ENCODE data around the gene TRPM3. TPM values are rescaled to one million over a fixed set of nuclear protein-coding genes. Genes with fewer than 3 reads are reported as not detected.

The TRPM3 gene
- polyA plus RNA-seq, 2 of the 4 experiments (the other 2 are of a cell fraction), result not detected

DNA sequence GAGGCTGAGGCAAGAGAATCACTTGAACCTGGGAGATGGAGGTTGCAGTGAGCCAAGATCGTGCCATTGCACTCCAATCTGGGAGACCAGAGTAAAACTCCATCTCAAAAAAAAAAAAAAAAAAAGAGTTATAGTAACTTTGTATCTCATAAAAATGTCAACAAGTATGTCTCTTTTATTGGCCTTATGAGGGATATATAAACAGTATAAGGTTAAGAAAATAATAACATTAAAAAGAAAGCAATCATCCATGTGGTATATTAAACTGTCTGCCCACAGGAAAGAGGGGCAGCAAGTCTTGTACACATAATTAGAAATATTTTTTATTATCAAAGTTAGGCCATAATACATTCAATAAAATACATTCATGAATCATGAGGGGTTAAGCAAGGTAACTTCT lies 447.6 kb downstream of the TRPM3 start:
- ChIA-PET POLR2A (no interaction called here), CTCF (interaction anchor here (0.7 kb wide), 1 partner anchor 16 kb away, joined by 4 read pairs; no protein-coding TSS in a partner anchor)
- no peak for DNase-seq (ENCODE audit: low read depth in 1 of 2, low spot score in 1 of 2)
- FAIRE-seq, result no peak
- Histone ChIP-seq H3K9me3 (no peaks in the 10 kb centered on the region), H3K27ac (no peak overlapping the region), H3K4me1 (no peaks in the 10 kb centered on the region), H3K4me2 (no peak overlapping the region), H3K4me3 (no peak overlapping the region)
- TF ChIP-seq KDM1A (IDR thresholded peaks at IDR 0.05; ENCODE audit: low read depth), result no peak
- TF ChIP-seq, protein P1, sequence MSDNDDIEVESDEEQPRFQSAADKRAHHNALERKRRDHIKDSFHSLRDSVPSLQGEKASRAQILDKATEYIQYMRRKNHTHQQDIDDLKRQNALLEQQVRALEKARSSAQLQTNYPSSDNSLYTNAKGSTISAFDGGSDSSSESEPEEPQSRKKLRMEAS (IDR thresholded peaks at IDR 0.05), result no peak
- TF ChIP-seq, protein P2, sequence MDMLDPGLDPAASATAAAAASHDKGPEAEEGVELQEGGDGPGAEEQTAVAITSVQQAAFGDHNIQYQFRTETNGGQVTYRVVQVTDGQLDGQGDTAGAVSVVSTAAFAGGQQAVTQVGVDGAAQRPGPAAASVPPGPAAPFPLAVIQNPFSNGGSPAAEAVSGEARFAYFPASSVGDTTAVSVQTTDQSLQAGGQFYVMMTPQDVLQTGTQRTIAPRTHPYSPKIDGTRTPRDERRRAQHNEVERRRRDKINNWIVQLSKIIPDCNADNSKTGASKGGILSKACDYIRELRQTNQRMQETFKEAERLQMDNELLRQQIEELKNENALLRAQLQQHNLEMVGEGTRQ (IDR thresholded peaks at IDR 0.05), result no peak
- WGBS (ENCODE audit: missing lambda C conversion rate), result 0% methylated on average over 1 of the region's 1 CpG
- ATAC-seq, result no peak

DNA sequence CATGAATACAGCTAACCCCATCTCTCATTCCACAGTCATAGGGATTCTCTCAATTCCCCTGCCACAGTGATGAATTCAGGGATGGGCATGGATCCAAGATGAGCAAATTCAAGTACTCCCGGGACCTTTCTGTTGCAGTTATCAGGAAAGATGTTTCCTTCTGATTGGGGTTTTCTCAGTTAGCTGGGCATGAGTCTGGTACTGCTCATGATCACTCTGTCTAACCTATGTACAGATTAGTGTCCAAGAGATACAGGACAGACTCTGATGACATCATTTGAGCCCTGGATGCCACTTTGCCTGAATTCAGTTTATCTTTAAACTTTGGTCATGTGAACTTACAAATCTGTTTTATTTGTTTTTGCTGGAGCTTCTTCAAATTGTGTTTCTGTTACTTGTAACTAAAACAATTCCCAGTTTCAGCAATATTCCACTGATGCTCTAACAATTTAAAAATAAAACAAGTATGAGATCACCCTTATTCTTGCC lies 449.2 kb downstream of the TRPM3 start:
- Histone ChIP-seq H3K9me3 (no peaks in the 10 kb centered on the region), H3K4me2 (no peak overlapping the region), H3K4me1 (no peaks in the 10 kb centered on the region), H3K27ac (no peak overlapping the region), H3K4me3 (no peak overlapping the region)
- TF ChIP-seq, protein P3, sequence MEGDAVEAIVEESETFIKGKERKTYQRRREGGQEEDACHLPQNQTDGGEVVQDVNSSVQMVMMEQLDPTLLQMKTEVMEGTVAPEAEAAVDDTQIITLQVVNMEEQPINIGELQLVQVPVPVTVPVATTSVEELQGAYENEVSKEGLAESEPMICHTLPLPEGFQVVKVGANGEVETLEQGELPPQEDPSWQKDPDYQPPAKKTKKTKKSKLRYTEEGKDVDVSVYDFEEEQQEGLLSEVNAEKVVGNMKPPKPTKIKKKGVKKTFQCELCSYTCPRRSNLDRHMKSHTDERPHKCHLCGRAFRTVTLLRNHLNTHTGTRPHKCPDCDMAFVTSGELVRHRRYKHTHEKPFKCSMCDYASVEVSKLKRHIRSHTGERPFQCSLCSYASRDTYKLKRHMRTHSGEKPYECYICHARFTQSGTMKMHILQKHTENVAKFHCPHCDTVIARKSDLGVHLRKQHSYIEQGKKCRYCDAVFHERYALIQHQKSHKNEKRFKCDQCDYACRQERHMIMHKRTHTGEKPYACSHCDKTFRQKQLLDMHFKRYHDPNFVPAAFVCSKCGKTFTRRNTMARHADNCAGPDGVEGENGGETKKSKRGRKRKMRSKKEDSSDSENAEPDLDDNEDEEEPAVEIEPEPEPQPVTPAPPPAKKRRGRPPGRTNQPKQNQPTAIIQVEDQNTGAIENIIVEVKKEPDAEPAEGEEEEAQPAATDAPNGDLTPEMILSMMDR (IDR thresholded peaks at IDR 0.05), result no peak
- no peak for TF ChIP-seq CHD2 (IDR thresholded peaks at IDR 0.05; ENCODE audit: low read length, partially characterized antibody)
- TF ChIP-seq HOXA7 (CRISPR knock-in tag; IDR thresholded peaks at IDR 0.05), result no peak
- TF ChIP-seq, protein P4, sequence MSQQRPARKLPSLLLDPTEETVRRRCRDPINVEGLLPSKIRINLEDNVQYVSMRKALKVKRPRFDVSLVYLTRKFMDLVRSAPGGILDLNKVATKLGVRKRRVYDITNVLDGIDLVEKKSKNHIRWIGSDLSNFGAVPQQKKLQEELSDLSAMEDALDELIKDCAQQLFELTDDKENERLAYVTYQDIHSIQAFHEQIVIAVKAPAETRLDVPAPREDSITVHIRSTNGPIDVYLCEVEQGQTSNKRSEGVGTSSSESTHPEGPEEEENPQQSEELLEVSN (IDR thresholded peaks at IDR 0.05; ENCODE audit: borderline replicate concordance, low read depth), result no peak
- no peak for TF ChIP-seq SREBF2 (IDR thresholded peaks at IDR 0.05)
- TF ChIP-seq RAD21 (conservative IDR thresholded peaks at IDR 0.05 in 1 of 2, IDR thresholded peaks at IDR 0.05 in 1 of 2), result no peak
- no peak for TF ChIP-seq NPAS2 (CRISPR knock-in tag; IDR thresholded peaks at IDR 0.05; ENCODE audit: borderline replicate concordance)
- TF ChIP-seq EHMT2 (IDR thresholded peaks at IDR 0.05; ENCODE audit: low read depth), result no peak
- DNase-seq (ENCODE audit: low read depth in 1 of 2, low spot score in 1 of 2) (no peak), FAIRE-seq (no peak), ATAC-seq (no peak)
- POLR2A ChIA-PET, result no interaction called here
- WGBS (ENCODE audit: missing lambda C conversion rate), result 44% methylated on average over 1 of the region's 1 CpG
- CTCF ChIA-PET, result interaction anchor here (0.7 kb wide), 1 partner anchor 9 kb away, joined by 3 read pairs; no protein-coding TSS in a partner anchor

DNA sequence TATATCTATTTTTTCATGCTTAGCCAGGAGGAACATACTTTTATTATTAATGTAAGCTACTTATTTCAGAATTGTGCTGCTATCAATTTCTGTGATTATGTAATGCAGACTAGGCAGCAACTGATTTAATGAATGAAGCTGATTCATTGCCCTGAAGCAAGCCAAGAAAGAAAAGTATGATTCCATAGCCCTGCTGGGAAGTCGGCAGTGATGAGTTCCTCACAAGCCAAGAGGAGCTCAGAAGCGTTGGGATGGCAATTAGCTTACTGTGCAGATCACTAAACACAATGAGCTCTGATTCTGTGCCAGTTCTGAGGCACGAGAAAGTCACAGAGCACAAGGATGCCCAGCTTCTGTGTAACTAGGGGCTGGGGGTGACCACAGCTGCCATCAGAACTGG lies 452.7 kb downstream of the TRPM3 start:
- H3K4me2 ChIP-seq, result no peak overlapping the region
- DNase-seq (ENCODE audit: low read depth in 1 of 2, low spot score in 1 of 2) (no peak), ATAC-seq (no peak), FAIRE-seq (no peak)
- no peak overlapping the region for H3K4me3 ChIP-seq
- ChIA-PET POLR2A (no interaction called here), CTCF (interaction anchor here (1.6 kb wide), 1 partner anchor 28 kb away, joined by 4 read pairs; no protein-coding TSS in a partner anchor)
- H3K9me3 ChIP-seq, result no peaks in the 10 kb centered on the region
- no peaks in the 10 kb centered on the region for H3K4me1 ChIP-seq
- 3% methylated on average over 3 of the region's 3 CpGs for WGBS (ENCODE audit: missing lambda C conversion rate)
- no peak overlapping the region for H3K27ac ChIP-seq
- no peak for TF ChIP-seq ESRRA (IDR thresholded peaks at IDR 0.05; ENCODE audit: borderline replicate concordance, low read length)
- TF ChIP-seq, protein P2 (IDR thresholded peaks at IDR 0.05), result no peak

DNA sequence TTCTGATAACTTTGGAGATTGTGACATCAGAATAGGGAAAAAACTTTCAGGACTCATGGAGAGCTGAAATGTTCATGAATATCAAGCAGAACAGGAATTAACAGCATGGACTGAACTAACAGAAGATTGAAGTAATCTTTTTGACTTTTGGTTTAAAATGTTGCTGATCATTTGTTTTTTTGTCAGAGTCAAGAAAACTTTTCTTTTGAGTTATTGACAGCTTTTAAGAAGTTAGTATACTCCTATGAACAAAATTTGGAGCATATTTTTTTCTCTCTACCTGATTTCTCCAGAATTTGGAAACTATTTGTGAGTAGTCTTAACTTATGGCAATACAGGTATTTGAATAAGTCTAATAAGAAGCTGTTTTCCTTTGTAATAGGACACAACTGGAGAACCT lies 462.7 kb downstream of the TRPM3 start:
- DNase-seq (ENCODE audit: low read depth in 1 of 2, low spot score in 1 of 2), result no peak
- H3K4me3 ChIP-seq, result no peak overlapping the region
- no peaks in the 10 kb centered on the region for H3K4me1 ChIP-seq
- ATAC-seq, result no peak
- TF ChIP-seq CEBPB (IDR thresholded peaks at IDR 0.05) (no peak), RFX5 (IDR thresholded peaks at IDR 0.05) (no peak), ZFP36 (IDR thresholded peaks at IDR 0.05; ENCODE audit: borderline replicate concordance, partially characterized antibody) (no peak), EHMT2 (IDR thresholded peaks at IDR 0.05; ENCODE audit: low read depth) (no peak), NR3C1 (IDR thresholded peaks at IDR 0.05) (no peak), BHLHE40 (IDR thresholded peaks at IDR 0.05; ENCODE audit: low read depth, low read length) (no peak), EHF (CRISPR knock-in tag; IDR thresholded peaks at IDR 0.05) (no peak), CHD2 (IDR thresholded peaks at IDR 0.05; ENCODE audit: low read length, partially characterized antibody) (no peak), ZC3H11A (IDR thresholded peaks at IDR 0.05) (no peak), JUNB (IDR thresholded peaks at IDR 0.05) (no peak), RAD21 (conservative IDR thresholded peaks at IDR 0.05 in 1 of 2, IDR thresholded peaks at IDR 0.05 in 1 of 2) (no peak)
- TF ChIP-seq, protein P3 (IDR thresholded peaks at IDR 0.05), result no peak
- TF ChIP-seq, protein P1 (IDR thresholded peaks at IDR 0.05), result no peak
- no peak for FAIRE-seq
- H3K4me2 ChIP-seq, result no peak overlapping the region
- CTCF ChIA-PET, result interaction anchor here (1.7 kb wide), 1 partner anchor 19 kb away, joined by 6 read pairs; no protein-coding TSS in a partner anchor
- no peaks in the 10 kb centered on the region for H3K9me3 ChIP-seq
- POLR2A ChIA-PET, result no interaction called here
- no peak overlapping the region for H3K27ac ChIP-seq

All from A549 (cell line).